Right atrium auricular region (tissue), 2 donors: ENCODE measurements around the gene NR3C2. TPM values are rescaled to one million over a fixed set of nuclear protein-coding genes. Genes with fewer than 3 reads are reported as not detected.

Experiments used
- DNase-seq: peaks from one replicate; pipeline ENCODE4 v3.0.0-alpha.2; 2019; ENCODE audit warnings: low spot score
- H3K27ac ChIP-seq, 2 donors: fragments of 200-600 bp; sonication (generic); 1 replicate in 1 of 2; 2 replicates in 1 of 2; pipeline ENCODE4 v1.5.1; 2016 to 2019
- H3K27me3 ChIP-seq, 2 donors: fragments of 200-600 bp; sonication (generic); one replicate each; pipeline versions ENCODE4 v1.5.1 to v1.6.0; 2017 to 2019
- H3K36me3 ChIP-seq: fragments of 200-600 bp; sonication (generic); one replicate; pipeline ENCODE4 v1.5.1; 2016
- H3K4me1 ChIP-seq, 2 donors: fragments of 200-600 bp; sonication (generic); one replicate each; pipeline versions ENCODE4 v1.5.1 to v1.6.0; 2017 to 2019
- H3K4me3 ChIP-seq, 2 donors: fragments of 200-600 bp; sonication (generic); 1 replicate in 1 of 2; 2 replicates in 1 of 2; pipeline ENCODE4 v1.5.1; 2017 to 2019; ENCODE audit warnings: mild to moderate bottlenecking in 1 of 2, moderate library complexity in 1 of 2
- H3K9me3 ChIP-seq, 2 donors: fragments of 200-600 bp; sonication (generic); one replicate each; pipeline ENCODE4 v1.5.1; 2019
- total RNA-seq, 2 donors: library from RNA; depleted of rRNA; stranded (reverse); fragments of >200 nt; gene quantifications; one replicate each; pipeline ENCODE4 v1.1.0, GENCODE V29; 2016
- TF ChIP-seq, protein P1 (sequence below), 2 donors: fragments of 200-600 bp; sonication (generic); IDR thresholded peaks; one replicate each; pipeline ENCODE4 v1.5.1; 2019; ENCODE audit warnings: antibody characterized with exemption in 2 of 2

The NR3C2 gene
- total RNA-seq, 2 donors from 2014 or later: 15.7 to 39.9 TPM

GRCh38 chr4:148052448-148052847 lies 389.8 kb downstream of the NR3C2 start:
- Histone ChIP-seq H3K36me3 (peaks cover 4% of the 10 kb centered on the region), H3K27me3 (no peaks in the 10 kb centered on the region), H3K27ac (peak overlapping the region; percentile 58 to 71), H3K9me3 (no peaks in the 10 kb centered on the region), H3K4me1 (peaks cover 0 to 62% of the 10 kb centered on the region in 2 donors), H3K4me3 (no peak overlapping the region)
- DNase-seq: no peak
- TF ChIP-seq, protein P1, sequence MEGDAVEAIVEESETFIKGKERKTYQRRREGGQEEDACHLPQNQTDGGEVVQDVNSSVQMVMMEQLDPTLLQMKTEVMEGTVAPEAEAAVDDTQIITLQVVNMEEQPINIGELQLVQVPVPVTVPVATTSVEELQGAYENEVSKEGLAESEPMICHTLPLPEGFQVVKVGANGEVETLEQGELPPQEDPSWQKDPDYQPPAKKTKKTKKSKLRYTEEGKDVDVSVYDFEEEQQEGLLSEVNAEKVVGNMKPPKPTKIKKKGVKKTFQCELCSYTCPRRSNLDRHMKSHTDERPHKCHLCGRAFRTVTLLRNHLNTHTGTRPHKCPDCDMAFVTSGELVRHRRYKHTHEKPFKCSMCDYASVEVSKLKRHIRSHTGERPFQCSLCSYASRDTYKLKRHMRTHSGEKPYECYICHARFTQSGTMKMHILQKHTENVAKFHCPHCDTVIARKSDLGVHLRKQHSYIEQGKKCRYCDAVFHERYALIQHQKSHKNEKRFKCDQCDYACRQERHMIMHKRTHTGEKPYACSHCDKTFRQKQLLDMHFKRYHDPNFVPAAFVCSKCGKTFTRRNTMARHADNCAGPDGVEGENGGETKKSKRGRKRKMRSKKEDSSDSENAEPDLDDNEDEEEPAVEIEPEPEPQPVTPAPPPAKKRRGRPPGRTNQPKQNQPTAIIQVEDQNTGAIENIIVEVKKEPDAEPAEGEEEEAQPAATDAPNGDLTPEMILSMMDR (IDR thresholded peaks at IDR 0.05): no peak

DNA sequence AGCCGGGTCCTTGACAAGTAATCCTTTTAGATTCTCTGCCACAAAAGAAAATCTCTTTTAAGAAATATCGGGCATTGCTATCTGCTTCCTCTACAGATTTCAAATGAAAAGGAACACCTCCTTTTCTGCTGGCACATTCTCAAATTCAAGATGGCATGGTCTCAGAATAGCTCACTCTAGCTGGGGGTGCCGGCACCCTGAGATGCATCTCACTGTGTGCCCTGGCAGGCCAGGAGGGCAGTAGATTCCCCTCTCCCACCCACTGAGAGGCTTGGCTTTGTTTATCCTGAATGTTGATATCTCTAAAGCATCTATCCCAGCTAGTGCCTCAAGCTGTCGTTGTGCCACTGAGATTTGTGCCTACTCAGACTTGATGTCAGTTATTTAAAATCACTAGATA lies 390.8 kb downstream of the NR3C2 start:
- Histone ChIP-seq H3K36me3 (peaks cover 12% of the 10 kb centered on the region), H3K9me3 (no peaks in the 10 kb centered on the region), H3K27me3 (no peaks in the 10 kb centered on the region), H3K4me1 (peaks cover 0 to 51% of the 10 kb centered on the region in 2 donors), H3K27ac (peak overlapping the region; percentile 55 to 71), H3K4me3 (no peak overlapping the region)
- DNase-seq: no peak
- TF ChIP-seq, protein P1 (IDR thresholded peaks at IDR 0.05): no peak

DNA sequence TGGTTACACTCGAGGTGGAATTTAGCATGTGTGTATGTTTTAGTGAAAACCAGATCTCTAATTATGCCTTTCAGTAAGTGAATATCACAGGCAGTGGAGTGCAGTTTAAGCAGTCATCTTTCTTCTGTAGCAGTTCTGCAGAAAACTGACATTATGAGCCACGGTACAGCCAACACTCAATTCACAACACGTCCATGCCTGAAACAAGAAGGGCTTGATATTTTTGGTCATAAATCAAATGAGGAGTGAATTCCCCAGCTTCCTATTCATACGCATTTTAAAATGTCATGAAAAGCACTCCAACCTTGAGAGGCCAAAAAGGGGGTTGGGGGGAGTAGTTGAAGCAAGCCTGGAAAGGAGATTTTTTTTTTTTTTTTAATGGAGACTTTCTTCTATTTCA lies 393.6 kb downstream of the NR3C2 start:
- Histone ChIP-seq H3K27me3 (no peaks in the 10 kb centered on the region), H3K4me3 (no peak overlapping the region), H3K27ac (peak overlapping the region; percentile 33 to 94), H3K9me3 (no peaks in the 10 kb centered on the region), H3K36me3 (peaks cover 12% of the 10 kb centered on the region), H3K4me1 (peaks cover 0 to 33% of the 10 kb centered on the region in 2 donors)
- DNase-seq: no peak
- TF ChIP-seq, protein P1 (IDR thresholded peaks at IDR 0.05): no peak

- no peaks in the 10 kb centered on the region for H3K9me3 ChIP-seq
- peaks cover 12% of the 10 kb centered on the region for H3K36me3 ChIP-seq
- peaks cover 0 to 16% of the 10 kb centered on the region in 2 donors for H3K4me1 ChIP-seq
- TF ChIP-seq, protein P1 (IDR thresholded peaks at IDR 0.05): no peak
- H3K4me3 ChIP-seq: no peak overlapping the region
- peak overlapping the region; percentile 64 to 94 for H3K27ac ChIP-seq
- no peak for DNase-seq
- H3K27me3 ChIP-seq: no peaks in the 10 kb centered on the region
Observed at GRCh38 chr4:148044912-148045352, 397.3 kb downstream of the NR3C2 start.

- H3K4me1 ChIP-seq: peaks cover 0 to 19% of the 10 kb centered on the region in 2 donors
- no peak for DNase-seq
- no peaks in the 10 kb centered on the region for H3K9me3 ChIP-seq
- H3K36me3 ChIP-seq: peaks cover 12% of the 10 kb centered on the region
- H3K27ac ChIP-seq: peak overlapping the region; percentile 64 to 94
- H3K27me3 ChIP-seq: no peaks in the 10 kb centered on the region
- H3K4me3 ChIP-seq: no peak overlapping the region
- TF ChIP-seq, protein P1 (IDR thresholded peaks at IDR 0.05): no peak
Observed at GRCh38 chr4:148044089-148044911, 397.9 kb downstream of the NR3C2 start.
